ENCODE results near the gene AQP10. TPM values are rescaled to one million over a fixed set of nuclear protein-coding genes. Genes with fewer than 3 reads are reported as not detected.

Gene AQP10
- total and polyA plus RNA-seq, 4 donors, result 0.28 to 1.4 (median 0.48) TPM

- TF ChIP-seq, protein P1, sequence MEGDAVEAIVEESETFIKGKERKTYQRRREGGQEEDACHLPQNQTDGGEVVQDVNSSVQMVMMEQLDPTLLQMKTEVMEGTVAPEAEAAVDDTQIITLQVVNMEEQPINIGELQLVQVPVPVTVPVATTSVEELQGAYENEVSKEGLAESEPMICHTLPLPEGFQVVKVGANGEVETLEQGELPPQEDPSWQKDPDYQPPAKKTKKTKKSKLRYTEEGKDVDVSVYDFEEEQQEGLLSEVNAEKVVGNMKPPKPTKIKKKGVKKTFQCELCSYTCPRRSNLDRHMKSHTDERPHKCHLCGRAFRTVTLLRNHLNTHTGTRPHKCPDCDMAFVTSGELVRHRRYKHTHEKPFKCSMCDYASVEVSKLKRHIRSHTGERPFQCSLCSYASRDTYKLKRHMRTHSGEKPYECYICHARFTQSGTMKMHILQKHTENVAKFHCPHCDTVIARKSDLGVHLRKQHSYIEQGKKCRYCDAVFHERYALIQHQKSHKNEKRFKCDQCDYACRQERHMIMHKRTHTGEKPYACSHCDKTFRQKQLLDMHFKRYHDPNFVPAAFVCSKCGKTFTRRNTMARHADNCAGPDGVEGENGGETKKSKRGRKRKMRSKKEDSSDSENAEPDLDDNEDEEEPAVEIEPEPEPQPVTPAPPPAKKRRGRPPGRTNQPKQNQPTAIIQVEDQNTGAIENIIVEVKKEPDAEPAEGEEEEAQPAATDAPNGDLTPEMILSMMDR (IDR thresholded peaks at IDR 0.05; ENCODE audit: control extremely low read depth, extremely low read depth), result no peak
- DNase-seq, result no peak
- Histone ChIP-seq H3K4me3 (no peak overlapping the region), H3K27ac (ENCODE audit: low read depth in 1 of 2, low read length in 1 of 2) (peak overlapping the region; percentile 82 to 89), H3K27me3 (ENCODE audit: control insufficient read depth in 3 of 3, insufficient read depth in 3 of 3, low read length in 2 of 3) (no peaks in the 10 kb centered on the region), H3K9ac (ENCODE audit: insufficient read depth in 1 of 2, low read length in 2 of 2) (peak overlapping the region in 1 of 2 donors; percentile 11), H3K9me3 (ENCODE audit: control insufficient read depth in 4 of 4, insufficient read depth in 3 of 4, low read length in 3 of 4) (no peaks in the 10 kb centered on the region), H3K4me1 (ENCODE audit: control insufficient read depth in 5 of 5, insufficient read depth in 5 of 5, low read length in 5 of 5) (peaks cover 8 to 29% (median 18%) of the 10 kb centered on the region in 5 donors), H3K36me3 (ENCODE audit: control insufficient read depth in 4 of 4, insufficient read depth in 4 of 4, low read length in 4 of 4) (peaks cover 6 to 13% (median 9%) of the 10 kb centered on the region in 4 donors)
- ATAC-seq (ENCODE audit: insufficient read depth, low FRiP score), result no peak
- WGBS, 2 donors, result 53 to 65% methylated on average over 6 of the region's 6 CpGs
Observed at GRCh38 chr1:154326546-154327465, 5.9 kb downstream of the AQP10 start.

- H3K27me3 ChIP-seq (ENCODE audit: control insufficient read depth in 3 of 3, insufficient read depth in 3 of 3, low read length in 2 of 3), result no peaks in the 10 kb centered on the region
- H3K4me1 ChIP-seq (ENCODE audit: control insufficient read depth in 5 of 5, insufficient read depth in 5 of 5, low read length in 5 of 5), result peaks cover 8 to 29% (median 18%) of the 10 kb centered on the region in 5 donors
- peak overlapping the region in 1 of 2 donors; percentile 4 for H3K9ac ChIP-seq (ENCODE audit: insufficient read depth in 1 of 2, low read length in 2 of 2)
- DNase-seq (peak in 1 of 3 donors; percentile 37), ATAC-seq (ENCODE audit: insufficient read depth, low FRiP score) (no peak)
- WGBS, 2 donors, result 14 to 27% methylated on average over 5 of the region's 5 CpGs
- no peaks in the 10 kb centered on the region for H3K9me3 ChIP-seq (ENCODE audit: control insufficient read depth in 4 of 4, insufficient read depth in 3 of 4, low read length in 3 of 4)
- H3K4me3 ChIP-seq, result no peak overlapping the region
- TF ChIP-seq, protein P1 (IDR thresholded peaks at IDR 0.05; ENCODE audit: control extremely low read depth, extremely low read depth), result no peak
- H3K27ac ChIP-seq (ENCODE audit: low read depth in 1 of 2, low read length in 1 of 2), result peak overlapping the region in 1 of 2 donors; percentile 62
- H3K36me3 ChIP-seq (ENCODE audit: control insufficient read depth in 4 of 4, insufficient read depth in 4 of 4, low read length in 4 of 4), result peaks cover 7 to 16% (median 12%) of the 10 kb centered on the region in 4 donors
Observed at GRCh38 chr1:154327466-154328317, 6.8 kb downstream of the AQP10 start.

- H3K27me3 ChIP-seq (ENCODE audit: control insufficient read depth in 3 of 3, insufficient read depth in 3 of 3, low read length in 2 of 3), result no peaks in the 10 kb centered on the region
- 6 to 10% methylated on average over 51 to 76 of the region's 76 CpGs for WGBS, 2 donors
- H3K9ac ChIP-seq (ENCODE audit: insufficient read depth in 1 of 2, low read length in 2 of 2), result peak overlapping the region in 1 of 2 donors; percentile 4
Observed at GRCh38 chr1:154328318-154329151, 7.6 kb downstream of the AQP10 start.

More at GRCh38 chr1:154328318-154329151, 7.6 kb downstream of the AQP10 start:
- H3K27ac ChIP-seq (ENCODE audit: low read depth in 1 of 2, low read length in 1 of 2), result peak overlapping the region in 1 of 2 donors; percentile 62
- DNase-seq, result peak; percentile 76 to 86 (median 86)
- H3K36me3 ChIP-seq (ENCODE audit: control insufficient read depth in 4 of 4, insufficient read depth in 4 of 4, low read length in 4 of 4), result peaks cover 7 to 16% (median 12%) of the 10 kb centered on the region in 4 donors
- peak; percentile 78 for ATAC-seq (ENCODE audit: insufficient read depth, low FRiP score)
- peaks cover 8 to 29% (median 18%) of the 10 kb centered on the region in 5 donors for H3K4me1 ChIP-seq (ENCODE audit: control insufficient read depth in 5 of 5, insufficient read depth in 5 of 5, low read length in 5 of 5)
- peak overlapping the region; percentile 48 for H3K4me3 ChIP-seq
- TF ChIP-seq, protein P1 (IDR thresholded peaks at IDR 0.05; ENCODE audit: control extremely low read depth, extremely low read depth), result no peak
- no peaks in the 10 kb centered on the region for H3K9me3 ChIP-seq (ENCODE audit: control insufficient read depth in 4 of 4, insufficient read depth in 3 of 4, low read length in 3 of 4)
